Measurements from ENCODE around the gene KCNMA1. TPM values are rescaled to one million over a fixed set of nuclear protein-coding genes. Genes with fewer than 3 reads are reported as not detected.

Gene KCNMA1
- total and polyA plus RNA-seq, 9 of the 15 experiments (the other 6 are each of a cell fraction or from before 2014, with no cell fraction given), result 0.01 to 0.95 (median 0.15) TPM; not detected in 4

DNA sequence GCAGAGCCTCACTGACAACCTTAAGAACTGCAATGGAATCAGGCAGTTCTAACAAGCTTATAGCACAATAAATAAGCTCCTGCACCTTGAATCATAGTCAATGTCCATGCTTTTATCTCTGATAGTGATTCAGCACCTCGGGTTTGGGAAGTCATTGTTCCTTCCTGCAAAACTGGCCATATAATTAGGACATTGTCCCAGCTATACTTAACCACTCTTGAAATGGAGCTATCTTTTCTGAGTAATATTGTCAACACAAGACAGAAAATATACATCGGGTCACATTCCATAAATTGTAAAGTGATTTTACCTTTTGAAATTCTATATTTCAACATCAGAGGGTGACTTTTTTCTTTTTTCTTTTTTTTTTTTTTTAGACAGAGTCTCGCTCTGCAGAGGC lies 682.8 kb downstream of the KCNMA1 start:
- no peaks in the 10 kb centered on the region for H4K20me1 ChIP-seq (replicated peaks; ENCODE audit: control insufficient read depth, insufficient read depth, low read length)
- intact Hi-C loops (cut with micrococcal nuclease) (no loop called here), in situ Hi-C loops (cut with MboI) (no loop called here)
- no peaks in the 10 kb centered on the region for H3K79me2 ChIP-seq (ENCODE audit: control insufficient read depth, insufficient read depth, low read length)
- no peaks in the 10 kb centered on the region for H3K27me3 ChIP-seq (ENCODE audit: control insufficient read depth in 2 of 2, insufficient read depth in 2 of 2, low read length in 2 of 2)
- H3K9me1 ChIP-seq (ENCODE audit: control insufficient read depth, insufficient read depth, low read length), result no peaks in the 10 kb centered on the region
- 2% methylated on average over 3 of the region's 3 CpGs for WGBS (ENCODE audit: insufficient coverage, low coverage, missing lambda C conversion rate)
- H3K4me2 ChIP-seq (ENCODE audit: insufficient read depth, low read length), result no peak overlapping the region
- DNase-seq (ENCODE audit: extremely low read depth in 1 of 4, low spot score in 3 of 4), result no peak
- ChIA-PET POLR2A (no interaction called here), CTCF (ENCODE audit: low intra/inter-chr PET ratio) (no interaction called here)
- no peak overlapping the region for H2AFZ ChIP-seq (ENCODE audit: low read depth, low read length)
- H3K4me3 ChIP-seq, result no peak overlapping the region
- FAIRE-seq, result no peak
- no peaks in the 10 kb centered on the region for H3K36me3 ChIP-seq (ENCODE audit: control insufficient read depth, insufficient read depth, low read length)
- no peak for ATAC-seq
- H3K4me1 ChIP-seq (replicated peaks in 1 of 2; ENCODE audit: control insufficient read depth in 2 of 2, insufficient read depth in 2 of 2, low read length in 2 of 2), result no peaks in the 10 kb centered on the region
- no peaks in the 10 kb centered on the region for H3K9me3 ChIP-seq (replicated peaks; ENCODE audit: control insufficient read depth, insufficient read depth, low read depth, low read length)
- BruUV-seq (replicated peaks), result no TSS peak
- H3K27ac ChIP-seq (ENCODE audit: extremely low read depth, low read depth, low read length), result no peak overlapping the region
- no peak overlapping the region for H3K9ac ChIP-seq (ENCODE audit: insufficient read depth in 1 of 2, low read depth in 2 of 2, low read length in 2 of 2)
- no peak for TF ChIP-seq HMG20A (CRISPR knock-in tag; conservative IDR thresholded peaks at IDR 0.05)
- no peak for TF ChIP-seq ZNF384 (IDR thresholded peaks at IDR 0.05; ENCODE audit: low read depth, low read length)
- TF ChIP-seq TCF7L2 (IDR thresholded peaks at IDR 0.05; ENCODE audit: low read depth, low read length), result no peak
- no peak for TF ChIP-seq E2F5 (CRISPR knock-in tag; IDR thresholded peaks at IDR 0.05)
- no peak for TF ChIP-seq ZNF830 (CRISPR knock-in tag; IDR thresholded peaks at IDR 0.05)
- TF ChIP-seq, protein P1, sequence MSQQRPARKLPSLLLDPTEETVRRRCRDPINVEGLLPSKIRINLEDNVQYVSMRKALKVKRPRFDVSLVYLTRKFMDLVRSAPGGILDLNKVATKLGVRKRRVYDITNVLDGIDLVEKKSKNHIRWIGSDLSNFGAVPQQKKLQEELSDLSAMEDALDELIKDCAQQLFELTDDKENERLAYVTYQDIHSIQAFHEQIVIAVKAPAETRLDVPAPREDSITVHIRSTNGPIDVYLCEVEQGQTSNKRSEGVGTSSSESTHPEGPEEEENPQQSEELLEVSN (IDR thresholded peaks at IDR 0.05; ENCODE audit: borderline replicate concordance in 1 of 2, extremely low read depth in 1 of 2, insufficient read depth in 1 of 2, insufficient read length in 1 of 2, low read depth in 1 of 2, low read length in 1 of 2, poor library complexity in 1 of 2, severe bottlenecking in 1 of 2), result no peak
- TF ChIP-seq, protein P2, sequence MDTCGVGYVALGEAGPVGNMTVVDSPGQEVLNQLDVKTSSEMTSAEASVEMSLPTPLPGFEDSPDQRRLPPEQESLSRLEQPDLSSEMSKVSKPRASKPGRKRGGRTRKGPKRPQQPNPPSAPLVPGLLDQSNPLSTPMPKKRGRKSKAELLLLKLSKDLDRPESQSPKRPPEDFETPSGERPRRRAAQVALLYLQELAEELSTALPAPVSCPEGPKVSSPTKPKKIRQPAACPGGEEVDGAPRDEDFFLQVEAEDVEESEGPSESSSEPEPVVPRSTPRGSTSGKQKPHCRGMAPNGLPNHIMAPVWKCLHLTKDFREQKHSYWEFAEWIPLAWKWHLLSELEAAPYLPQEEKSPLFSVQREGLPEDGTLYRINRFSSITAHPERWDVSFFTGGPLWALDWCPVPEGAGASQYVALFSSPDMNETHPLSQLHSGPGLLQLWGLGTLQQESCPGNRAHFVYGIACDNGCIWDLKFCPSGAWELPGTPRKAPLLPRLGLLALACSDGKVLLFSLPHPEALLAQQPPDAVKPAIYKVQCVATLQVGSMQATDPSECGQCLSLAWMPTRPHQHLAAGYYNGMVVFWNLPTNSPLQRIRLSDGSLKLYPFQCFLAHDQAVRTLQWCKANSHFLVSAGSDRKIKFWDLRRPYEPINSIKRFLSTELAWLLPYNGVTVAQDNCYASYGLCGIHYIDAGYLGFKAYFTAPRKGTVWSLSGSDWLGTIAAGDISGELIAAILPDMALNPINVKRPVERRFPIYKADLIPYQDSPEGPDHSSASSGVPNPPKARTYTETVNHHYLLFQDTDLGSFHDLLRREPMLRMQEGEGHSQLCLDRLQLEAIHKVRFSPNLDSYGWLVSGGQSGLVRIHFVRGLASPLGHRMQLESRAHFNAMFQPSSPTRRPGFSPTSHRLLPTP (IDR thresholded peaks at IDR 0.05; ENCODE audit: borderline replicate concordance, extremely low read depth, insufficient read length), result no peak
- TF ChIP-seq SAP30 (IDR thresholded peaks at IDR 0.05; ENCODE audit: borderline replicate concordance, insufficient read depth, low read depth, low read length, poor library complexity, severe bottlenecking), result no peak
- TF ChIP-seq JUNB (CRISPR knock-in tag; conservative IDR thresholded peaks at IDR 0.05), result no peak
- no peak for TF ChIP-seq YBX1 (IDR thresholded peaks at IDR 0.05)
- TF ChIP-seq GABPB2 (CRISPR knock-in tag; conservative IDR thresholded peaks at IDR 0.05), result no peak
- TF ChIP-seq, protein P3, sequence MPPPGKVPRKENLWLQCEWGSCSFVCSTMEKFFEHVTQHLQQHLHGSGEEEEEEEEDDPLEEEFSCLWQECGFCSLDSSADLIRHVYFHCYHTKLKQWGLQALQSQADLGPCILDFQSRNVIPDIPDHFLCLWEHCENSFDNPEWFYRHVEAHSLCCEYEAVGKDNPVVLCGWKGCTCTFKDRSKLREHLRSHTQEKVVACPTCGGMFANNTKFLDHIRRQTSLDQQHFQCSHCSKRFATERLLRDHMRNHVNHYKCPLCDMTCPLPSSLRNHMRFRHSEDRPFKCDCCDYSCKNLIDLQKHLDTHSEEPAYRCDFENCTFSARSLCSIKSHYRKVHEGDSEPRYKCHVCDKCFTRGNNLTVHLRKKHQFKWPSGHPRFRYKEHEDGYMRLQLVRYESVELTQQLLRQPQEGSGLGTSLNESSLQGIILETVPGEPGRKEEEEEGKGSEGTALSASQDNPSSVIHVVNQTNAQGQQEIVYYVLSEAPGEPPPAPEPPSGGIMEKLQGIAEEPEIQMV (tag; conservative IDR thresholded peaks at IDR 0.05; ENCODE audit: low read depth), result no peak
- no peak for TF ChIP-seq HMBOX1 (IDR thresholded peaks at IDR 0.05)
